GM18868 (cell line): ENCODE results near the gene R3HDML.
"Not testable (repeated sequence)": the region's sequence is repeated elsewhere in the genome, so short reads cannot be mapped to it uniquely, and the experiment has no call there.

Source experiments
- ATAC-seq: cut with Tn5 transposase; IDR thresholded peaks from one replicate; pipeline ENCODE4 v1.9.1; 2021; ENCODE audit warnings: mild to moderate bottlenecking, moderate library complexity; ENCODE audit not compliant: unreplicated experiment

Gene R3HDML

GRCh38 chr20:44336725-44337380 is at the start of gene R3HDML:
TSS of gene R3HDML (plus strand) at chr20:44337043. CDS start at chr20:44337158, 115 bp downstream.
- ATAC-seq: no peak

- no peak for ATAC-seq
Observed at GRCh38 chr20:44287272-44288097, 49.4 kb upstream of the R3HDML start.

GRCh38 chr20:44288252-44288651 is 48.6 kb upstream of the R3HDML start:
- no peak for ATAC-seq

- ATAC-seq: no peak
Observed at GRCh38 chr20:44291754-44292153, 45.1 kb upstream of the R3HDML start.

- ATAC-seq: no peak
Observed at GRCh38 chr20:44296011-44296410, 40.8 kb upstream of the R3HDML start.

- ATAC-seq: no peak
Observed at GRCh38 chr20:44297721-44298120, 39.1 kb upstream of the R3HDML start.

- ATAC-seq: not testable (repeated sequence)
Observed at GRCh38 chr20:44299011-44299535, 37.8 kb upstream of the R3HDML start.

GRCh38 chr20:44301285-44301684 is 35.6 kb upstream of the R3HDML start:
- ATAC-seq: no peak

- ATAC-seq: no peak
Observed at GRCh38 chr20:44302026-44302669, 34.7 kb upstream of the R3HDML start.

GRCh38 chr20:44302736-44303135 is 34.1 kb upstream of the R3HDML start:
- ATAC-seq: no peak

GRCh38 chr20:44304383-44304782 is 32.5 kb upstream of the R3HDML start:
- ATAC-seq: no peak

GRCh38 chr20:44306927-44307326 is 29.9 kb upstream of the R3HDML start:
- ATAC-seq: no peak

- ATAC-seq: no peak
Observed at GRCh38 chr20:44309763-44310663, 26.8 kb upstream of the R3HDML start.

- peak; percentile 91 for ATAC-seq
Observed at GRCh38 chr20:44310664-44311639, 25.9 kb upstream of the R3HDML start, which contains the start of gene FITM2. TSS of gene FITM2 (minus strand) at chr20:44311202. CDS start at chr20:44311148, 54 bp downstream.

- ATAC-seq: no peak
Observed at GRCh38 chr20:44314870-44315269, 22.0 kb upstream of the R3HDML start.

- ATAC-seq: no peak
Observed at GRCh38 chr20:44319839-44320422, 16.9 kb upstream of the R3HDML start.

- ATAC-seq: no peak
Observed at GRCh38 chr20:44324343-44324742, 12.5 kb upstream of the R3HDML start.

GRCh38 chr20:44326391-44327159 is 10.3 kb upstream of the R3HDML start:
- ATAC-seq: no peak
